Trophoblast cell (in vitro differentiated cells and primary cell): Measurements from ENCODE around the gene GPLD1.
A peak's percentile ranks its signal among the peaks of the same experiment; 100 is the strongest.

Experiments used
- DNase-seq, 2 donors: peaks; one replicate each; pipeline ENCODE4 v3.0.0-alpha.2; 2016
- H2AFZ ChIP-seq: 2 replicates; pipeline ENCODE4 v1.6.1; 2013; ENCODE audit warnings: low read length, moderate library complexity, mild to moderate bottlenecking; ENCODE audit not compliant: insufficient read depth, poor library complexity
- H2AK5ac ChIP-seq: 2 replicates; pipeline ENCODE4 v1.6.1; 2013; ENCODE audit warnings: mild to moderate bottlenecking, low read length
- H2BK120ac ChIP-seq: 2 replicates; pipeline ENCODE4 v1.6.1; 2013; ENCODE audit warnings: low read length, mild to moderate bottlenecking, moderate library complexity; ENCODE audit not compliant: insufficient read depth, poor library complexity
- H2BK12ac ChIP-seq: 2 replicates; pipeline ENCODE4 v1.6.1; 2013; ENCODE audit warnings: mild to moderate bottlenecking, low read length, moderate library complexity
- H2BK5ac ChIP-seq: 2 replicates; pipeline ENCODE4 v1.6.1; 2013; ENCODE audit warnings: low read length, low read depth, moderate library complexity, mild to moderate bottlenecking; ENCODE audit not compliant: poor library complexity
- H3K14ac ChIP-seq: 2 replicates; pipeline ENCODE4 v1.6.1; 2013; ENCODE audit warnings: mild to moderate bottlenecking, low read length
- H3K18ac ChIP-seq: 2 replicates; pipeline ENCODE4 v1.6.1; 2013; ENCODE audit warnings: mild to moderate bottlenecking, low read length
- H3K23ac ChIP-seq: 2 replicates; pipeline ENCODE4 v1.6.1; 2013; ENCODE audit warnings: low read length
- H3K27ac ChIP-seq: 2 replicates; pipeline ENCODE4 v1.5.1; 2013; ENCODE audit warnings: low read depth, mild to moderate bottlenecking, inconsistent platforms, low read length, moderate library complexity
- H3K27me3 ChIP-seq: 2 replicates; pipeline ENCODE4 v1.6.1; 2013; ENCODE audit warnings: inconsistent platforms, mild to moderate bottlenecking, low read length, moderate library complexity; ENCODE audit not compliant: insufficient read depth
- H3K36me3 ChIP-seq, 2 experiments: 1 replicate in 1 of 2; 2 replicates in 1 of 2; pipeline ENCODE4 v1.6.1; 2013; ENCODE audit warnings: low read length in 2 of 2, mild to moderate bottlenecking in 2 of 2, moderate library complexity in 1 of 2; ENCODE audit not compliant: insufficient read depth in 2 of 2, control insufficient read depth in 1 of 2
- H3K4ac ChIP-seq: 2 replicates; pipeline ENCODE4 v1.6.1; 2013; ENCODE audit warnings: low read depth, mild to moderate bottlenecking, low read length, moderate library complexity
- H3K4me1 ChIP-seq, 2 experiments: 1 replicate in 1 of 2; 2 replicates in 1 of 2; pipeline ENCODE4 v1.6.1; 2013; ENCODE audit warnings: low read length in 2 of 2, mild to moderate bottlenecking in 2 of 2, moderate library complexity in 1 of 2; ENCODE audit not compliant: insufficient read depth in 2 of 2, control insufficient read depth in 1 of 2
- H3K4me2 ChIP-seq: 2 replicates; pipeline ENCODE4 v1.6.1; 2013; ENCODE audit warnings: inconsistent platforms, mild to moderate bottlenecking, low read length, moderate library complexity
- H3K4me3 ChIP-seq: 2 replicates; pipeline ENCODE4 v1.5.1; 2013; ENCODE audit warnings: mild to moderate bottlenecking, low read depth, low read length, inconsistent platforms
- H3K79me1 ChIP-seq: one replicate; pipeline ENCODE4 v1.6.1; 2013; ENCODE audit warnings: low read length
- H3K79me2 ChIP-seq: 2 replicates; pipeline ENCODE4 v1.6.1; 2013; ENCODE audit warnings: low read length, mild to moderate bottlenecking; ENCODE audit not compliant: control insufficient read depth, insufficient read depth, poor library complexity
- H3K9ac ChIP-seq: 2 replicates; pipeline ENCODE4 v1.6.1; 2013; ENCODE audit warnings: mild to moderate bottlenecking, low read length
- H3K9me3 ChIP-seq: 2 replicates; pipeline ENCODE4 v1.6.1; 2013; ENCODE audit warnings: low read depth, mild to moderate bottlenecking, control low read depth, inconsistent platforms, low read length; ENCODE audit not compliant: insufficient read depth
- H4K12ac ChIP-seq: 2 replicates; pipeline ENCODE4 v1.6.1; 2013; ENCODE audit warnings: low read depth, mild to moderate bottlenecking, low read length, moderate library complexity
- H4K8ac ChIP-seq: 2 replicates; pipeline ENCODE4 v1.6.1; 2013; ENCODE audit warnings: low read depth, mild to moderate bottlenecking, low read length, moderate library complexity
- H4K91ac ChIP-seq: one replicate; pipeline ENCODE4 v1.6.1; 2013; ENCODE audit warnings: low read depth, mild to moderate bottlenecking, low read length, moderate library complexity
- WGBS: extraction: QIAGEN DNeasy Blood & Tissue Kit; methylation state at CpG from one replicate; pipeline ENCODE4 v1.1.7; 2013; ENCODE audit warnings: missing lambda C conversion rate; ENCODE audit not compliant: insufficient read length, insufficient coverage; ENCODE audit errors: extremely low coverage; 5-methylcytosine and 5-hydroxymethylcytosine counted together

The GPLD1 gene

GRCh38 chr6:24504287-24504648 lies 14.9 kb upstream of the GPLD1 start:
- Histone ChIP-seq H3K18ac (no peak overlapping the region), H2AK5ac (no peak overlapping the region), H4K8ac (no peak overlapping the region), H3K4me3 (no peak overlapping the region), H3K4me1 (peaks cover 2 to 4% of the 10 kb centered on the region in 2 experiments), H3K36me3 (no peaks in the 10 kb centered on the region), H3K27me3 (no peaks in the 10 kb centered on the region), H3K9me3 (no peaks in the 10 kb centered on the region), H2BK12ac (no peak overlapping the region), H3K14ac (no peak overlapping the region), H3K79me1 (no peaks in the 10 kb centered on the region), H3K79me2 (no peaks in the 10 kb centered on the region), H2BK5ac (no peak overlapping the region), H2AFZ (no peak overlapping the region), H3K4ac (no peak overlapping the region), H3K4me2 (no peak overlapping the region), H4K12ac (no peak overlapping the region), H2BK120ac (no peak overlapping the region), H3K23ac (no peak overlapping the region), H3K27ac (no peak overlapping the region), H4K91ac (no peak overlapping the region), H3K9ac (no peak overlapping the region)
- no peak for DNase-seq
- WGBS, result no CpG with 5 or more reads among the region's 1 CpG

GRCh38 chr6:24501914-24502313 lies 12.5 kb upstream of the GPLD1 start:
- Histone ChIP-seq H3K4ac (no peak overlapping the region), H3K79me1 (no peaks in the 10 kb centered on the region), H3K4me3 (no peak overlapping the region), H4K8ac (no peak overlapping the region), H4K12ac (no peak overlapping the region), H3K27me3 (no peaks in the 10 kb centered on the region), H3K18ac (no peak overlapping the region), H3K36me3 (no peaks in the 10 kb centered on the region), H3K9me3 (no peaks in the 10 kb centered on the region), H3K23ac (no peak overlapping the region), H3K27ac (no peak overlapping the region), H2BK5ac (no peak overlapping the region), H3K79me2 (no peaks in the 10 kb centered on the region), H3K14ac (no peak overlapping the region), H2AK5ac (no peak overlapping the region), H4K91ac (no peak overlapping the region), H3K4me2 (no peak overlapping the region), H3K4me1 (peaks cover 2 to 4% of the 10 kb centered on the region in 2 experiments), H2BK12ac (no peak overlapping the region), H2BK120ac (no peak overlapping the region), H2AFZ (no peak overlapping the region), H3K9ac (no peak overlapping the region)
- DNase-seq, result no peak

- Histone ChIP-seq H3K4me3 (no peak overlapping the region), H3K79me1 (no peaks in the 10 kb centered on the region), H3K4me2 (no peak overlapping the region), H3K27me3 (no peaks in the 10 kb centered on the region), H2AK5ac (no peak overlapping the region), H3K14ac (no peak overlapping the region), H4K12ac (no peak overlapping the region), H3K27ac (no peak overlapping the region), H3K4me1 (peaks cover 2 to 4% of the 10 kb centered on the region in 2 experiments), H3K36me3 (no peaks in the 10 kb centered on the region), H4K8ac (no peak overlapping the region), H4K91ac (no peak overlapping the region), H3K18ac (no peak overlapping the region), H3K9me3 (no peaks in the 10 kb centered on the region), H3K23ac (no peak overlapping the region), H2BK12ac (no peak overlapping the region), H3K4ac (no peak overlapping the region), H2BK5ac (no peak overlapping the region), H2BK120ac (no peak overlapping the region), H3K79me2 (no peaks in the 10 kb centered on the region), H2AFZ (no peak overlapping the region), H3K9ac (no peak overlapping the region)
- no CpG with 5 or more reads among the region's 2 CpGs for WGBS
- DNase-seq, result no peak
Measured at GRCh38 chr6:24501374-24501773, 12.0 kb upstream of the GPLD1 start.

GRCh38 chr6:24500683-24501082 lies 11.3 kb upstream of the GPLD1 start:
- no CpG with 5 or more reads among the region's 3 CpGs for WGBS
- H3K14ac ChIP-seq, result no peak overlapping the region
- no peaks in the 10 kb centered on the region for H3K36me3 ChIP-seq
- no peak overlapping the region for H4K91ac ChIP-seq
- H3K4me3 ChIP-seq, result no peak overlapping the region
- H2BK120ac ChIP-seq, result no peak overlapping the region
- H3K9me3 ChIP-seq, result no peaks in the 10 kb centered on the region
- H3K79me2 ChIP-seq, result no peaks in the 10 kb centered on the region
- no peak overlapping the region for H3K23ac ChIP-seq
- peak in 1 of 2 donors; percentile 65 for DNase-seq
- H3K27ac ChIP-seq, result no peak overlapping the region
- no peak overlapping the region for H2BK5ac ChIP-seq
- H2AK5ac ChIP-seq, result no peak overlapping the region
- no peak overlapping the region for H2AFZ ChIP-seq
- no peak overlapping the region for H4K12ac ChIP-seq
- peaks cover 2 to 4% of the 10 kb centered on the region in 2 experiments for H3K4me1 ChIP-seq
- H3K4me2 ChIP-seq, result no peak overlapping the region
- no peak overlapping the region for H3K4ac ChIP-seq
- no peaks in the 10 kb centered on the region for H3K79me1 ChIP-seq
- H3K18ac ChIP-seq, result no peak overlapping the region
- no peaks in the 10 kb centered on the region for H3K27me3 ChIP-seq
- no peak overlapping the region for H4K8ac ChIP-seq
- no peak overlapping the region for H3K9ac ChIP-seq
- no peak overlapping the region for H2BK12ac ChIP-seq
